Measurements from ENCODE around the gene MARCHF9. TPM values are rescaled to one million over a fixed set of nuclear protein-coding genes. Genes with fewer than 3 reads are reported as not detected.

MARCHF9 gene
- total RNA-seq (2021; ENCODE audit: unreplicated experiment) (21.8 TPM), Bru-seq, nascent RNA (percentile 58 among the genes with signal in this experiment), BruChase-seq, experiment 1, labeled RNA remaining after a 6-hour chase (percentile 70 among the genes with signal in this experiment), BruChase-seq, experiment 2, labeled RNA remaining after a 2-hour chase (percentile 73 among the genes with signal in this experiment)
- polyA plus RNA-seq (2012), result 17.5 and 17.8 TPM in 2 replicates
- long read RNA-seq, partial matches to known transcripts, result 5 of 14 reads
- long read RNA-seq, other reads (novel, unspliced or antisense), result 4 of 14 reads

GRCh38 chr12:57754411-57755193 is at the start of gene MARCHF9:
Gene MARCHF9 (plus strand): TSS chr12:57755103. CDS start chr12:57755529, 426 bp downstream.
- H3K4me1 ChIP-seq (ENCODE audit: control insufficient read depth in 1 of 2, insufficient read depth in 2 of 2, low read length in 2 of 2), result peaks cover 20 to 46% of the 10 kb centered on the region in 2 experiments
- H2AFZ ChIP-seq (ENCODE audit: low read depth, low read length, poor library complexity, severe bottlenecking), result peak within 1 kb of the TSS; percentile 29
- no peaks in the 10 kb centered on the region for H3K27me3 ChIP-seq (ENCODE audit: insufficient read depth, low read length)
- H3K4me3 ChIP-seq (replicated peaks in 1 of 2; ENCODE audit: low read depth in 1 of 2, low read length in 2 of 2), result peak within 1 kb of the TSS; percentile 59 to 64
- no peaks in the 10 kb centered on the region for H3K9me2 ChIP-seq (ENCODE audit: insufficient read depth)
- DNase-seq (ENCODE audit: low read depth, low spot score) (no peak), ATAC-seq (peak; percentile 66)
- ChIA-PET POLR2A (interaction anchor here (1.2 kb wide), 1 partner anchor 12 kb away, joined by 4 read pairs; the partner anchor contains the start of gene CYP27B1), CTCF (interaction anchor here (0.8 kb wide), 1 partner anchor 10 kb away, joined by 3 read pairs; the partner anchor contains the start of gene TSPAN31), RAD21 (ENCODE audit: low non-redundant PET in 1 of 2, low total read pairs in 2 of 2, uncharacterized antibody in 2 of 2, unreplicated experiment in 2 of 2) (no interaction called here)
- H3K27ac ChIP-seq (ENCODE audit: low read depth, low read length), result peak within 1 kb of the TSS; percentile 58; the same call in 1 of the 2 replicates
- H3K9ac ChIP-seq (ENCODE audit: low read length), result peak within 1 kb of the TSS; percentile 48
- peak within 1 kb of the TSS; percentile 93 for H3K4me2 ChIP-seq (ENCODE audit: low read length)
- no TSS peak for BruUV-seq (replicated peaks)
- intact Hi-C loops (cut with micrococcal nuclease), result no loop called here
- H3K79me2 ChIP-seq (ENCODE audit: insufficient read depth, low read length), result peaks cover 25% of the 10 kb centered on the region
- TF ChIP-seq FOSL1 (IDR thresholded peaks at IDR 0.05; ENCODE audit: low read depth), result no peak
- TF ChIP-seq POLR2AphosphoS5 (IDR thresholded peaks at IDR 0.05; ENCODE audit: low read depth, low read length), result peak; percentile 53; the same call in 1 of the 2 replicates
- H3K36me3 ChIP-seq (ENCODE audit: control insufficient read depth in 1 of 2, insufficient read depth in 2 of 2, low read length in 2 of 2), result peaks cover 6 to 12% of the 10 kb centered on the region in 2 experiments; a peak in 2 of 4 replicates
- no peaks in the 10 kb centered on the region for H3K9me3 ChIP-seq (ENCODE audit: control insufficient read depth in 1 of 2, insufficient read depth in 1 of 2, low read depth in 1 of 2, low read length in 2 of 2)
- H4K20me1 ChIP-seq (ENCODE audit: insufficient read depth), result no peaks in the 10 kb centered on the region

GRCh38 chr12:57707250-57707649 is 47.7 kb upstream of the MARCHF9 start:
- RAD21 ChIA-PET (ENCODE audit: low non-redundant PET in 1 of 2, low total read pairs in 2 of 2, uncharacterized antibody in 2 of 2, unreplicated experiment in 2 of 2), result no interaction called here
- H3K9me2 ChIP-seq (ENCODE audit: insufficient read depth), result no peaks in the 10 kb centered on the region
- H3K9me3 ChIP-seq (ENCODE audit: control insufficient read depth in 1 of 2, insufficient read depth in 1 of 2, low read depth in 1 of 2, low read length in 2 of 2), result no peaks in the 10 kb centered on the region; a peak in 1 of 4 replicates
- H4K20me1 ChIP-seq (ENCODE audit: insufficient read depth), result no peaks in the 10 kb centered on the region; the same call in 1 of the 2 replicates
- no peak overlapping the region for H3K4me2 ChIP-seq (ENCODE audit: low read length)
- no peak for TF ChIP-seq YY1 (IDR thresholded peaks at IDR 0.05; ENCODE audit: extremely low read depth, insufficient replicate concordance, low read depth, low read length)
- TF ChIP-seq EZH2 (IDR thresholded peaks at IDR 0.05), result no peak
- H3K9ac ChIP-seq (ENCODE audit: low read length), result no peak overlapping the region
- intact Hi-C loops (cut with micrococcal nuclease), result no loop called here
- no peak overlapping the region for H3K27ac ChIP-seq (ENCODE audit: low read depth, low read length)
- no peaks in the 10 kb centered on the region for H3K27me3 ChIP-seq (ENCODE audit: insufficient read depth, low read length)
- no peak for ATAC-seq
- H2AFZ ChIP-seq (ENCODE audit: low read depth, low read length, poor library complexity, severe bottlenecking), result no peak overlapping the region
- CTCF ChIA-PET, result no interaction called here
- H3K36me3 ChIP-seq (ENCODE audit: control insufficient read depth in 1 of 2, insufficient read depth in 2 of 2, low read length in 2 of 2), result peaks cover 0 to 3% of the 10 kb centered on the region in 2 experiments; a peak in 2 of 4 replicates
- no peaks in the 10 kb centered on the region for H3K79me2 ChIP-seq (ENCODE audit: insufficient read depth, low read length)
- no peaks in the 10 kb centered on the region for H3K4me1 ChIP-seq (ENCODE audit: control insufficient read depth in 1 of 2, insufficient read depth in 2 of 2, low read length in 2 of 2)
- no peak overlapping the region for H3K4me3 ChIP-seq (replicated peaks in 1 of 2; ENCODE audit: low read depth in 1 of 2, low read length in 2 of 2)
- BruUV-seq (replicated peaks), result no TSS peak
- no peak for DNase-seq (ENCODE audit: low read depth, low spot score)
- POLR2A ChIA-PET, result no interaction called here

Data from HCT116 (cell line).